GM19351 (cell line): Measurements from ENCODE around the gene FZR1.

Experiments used
- ATAC-seq: cut with Tn5 transposase; IDR thresholded peaks from one replicate; pipeline ENCODE4 v1.9.1; 2021; ENCODE audit warnings: mild to moderate bottlenecking, moderate library complexity; ENCODE audit not compliant: unreplicated experiment

FZR1 gene

GRCh38 chr19:3586707-3587346 lies 80.7 kb downstream of the FZR1 start:
- no peak for ATAC-seq
